ENCODE results near the gene OR2T2.
"Not testable (repeated sequence)": the region's sequence is repeated elsewhere in the genome, so short reads cannot be mapped to it uniquely, and the experiment has no call there.

The OR2T2 gene

GRCh38 chr1:248445399-248445798 lies at the start of gene OR2T2:
OR2T2 (plus strand) TSS chr1:248445637; CDS start chr1:248452798, 7,161 bp downstream.
- H3K9me3 ChIP-seq (ENCODE audit: control insufficient read depth, insufficient read depth, low read length); H3K4me1 ChIP-seq (ENCODE audit: insufficient read depth, low read length); H3K36me3 ChIP-seq (ENCODE audit: insufficient read depth, low read length); H3K9ac ChIP-seq (ENCODE audit: low read depth, low read length): not testable (repeated sequence)

GRCh38 chr1:248402748-248403147 lies 42.7 kb upstream of the OR2T2 start, which contains the start of gene OR2T1:
OR2T1 (plus strand) TSS chr1:248403048; CDS start chr1:248406148, 3,100 bp downstream.
- H3K36me3 ChIP-seq (ENCODE audit: insufficient read depth, low read length), result no peaks in the 10 kb centered on the region
- H3K4me1 ChIP-seq (ENCODE audit: insufficient read depth, low read length), result no peaks in the 10 kb centered on the region
- no peak within 1 kb of the TSS for H3K9ac ChIP-seq (ENCODE audit: low read depth, low read length)
- no peaks in the 10 kb centered on the region for H3K9me3 ChIP-seq (ENCODE audit: control insufficient read depth, insufficient read depth, low read length)

GRCh38 chr1:248404024-248404423 lies 41.4 kb upstream of the OR2T2 start:
- H3K4me1 ChIP-seq (ENCODE audit: insufficient read depth, low read length), result no peaks in the 10 kb centered on the region
- H3K9me3 ChIP-seq (ENCODE audit: control insufficient read depth, insufficient read depth, low read length), result no peaks in the 10 kb centered on the region
- no peak overlapping the region for H3K9ac ChIP-seq (ENCODE audit: low read depth, low read length)
- no peaks in the 10 kb centered on the region for H3K36me3 ChIP-seq (ENCODE audit: insufficient read depth, low read length)

- H3K36me3 ChIP-seq (ENCODE audit: insufficient read depth, low read length), result no peaks in the 10 kb centered on the region
- no peaks in the 10 kb centered on the region for H3K9me3 ChIP-seq (ENCODE audit: control insufficient read depth, insufficient read depth, low read length)
- no peaks in the 10 kb centered on the region for H3K4me1 ChIP-seq (ENCODE audit: insufficient read depth, low read length)
- no peak overlapping the region for H3K9ac ChIP-seq (ENCODE audit: low read depth, low read length)
These were observed 38.4 kb upstream of the OR2T2 start for GRCh38 chr1:248406721-248407692.

GRCh38 chr1:248416226-248416625 lies 29.2 kb upstream of the OR2T2 start:
- Histone ChIP-seq H3K9ac (ENCODE audit: low read depth, low read length) (no peak overlapping the region), H3K9me3 (ENCODE audit: control insufficient read depth, insufficient read depth, low read length) (peaks cover 13% of the 10 kb centered on the region), H3K4me1 (ENCODE audit: insufficient read depth, low read length) (no peaks in the 10 kb centered on the region), H3K36me3 (ENCODE audit: insufficient read depth, low read length) (no peaks in the 10 kb centered on the region)

GRCh38 chr1:248417854-248418253 lies 27.6 kb upstream of the OR2T2 start:
- Histone ChIP-seq H3K9ac (ENCODE audit: low read depth, low read length) (no peak overlapping the region), H3K36me3 (ENCODE audit: insufficient read depth, low read length) (no peaks in the 10 kb centered on the region), H3K9me3 (ENCODE audit: control insufficient read depth, insufficient read depth, low read length) (peaks cover 14% of the 10 kb centered on the region), H3K4me1 (ENCODE audit: insufficient read depth, low read length) (no peaks in the 10 kb centered on the region)

GRCh38 chr1:248421384-248421783 lies 24.1 kb upstream of the OR2T2 start:
- Histone ChIP-seq H3K36me3 (ENCODE audit: insufficient read depth, low read length) (no peaks in the 10 kb centered on the region; the same call in 1 of the 2 replicates), H3K9me3 (ENCODE audit: control insufficient read depth, insufficient read depth, low read length) (peaks cover 18% of the 10 kb centered on the region), H3K4me1 (ENCODE audit: insufficient read depth, low read length) (no peaks in the 10 kb centered on the region; the same call in 1 of the 2 replicates), H3K9ac (ENCODE audit: low read depth, low read length) (no peak overlapping the region)

GRCh38 chr1:248427526-248428191 lies 17.8 kb upstream of the OR2T2 start:
- H3K36me3 ChIP-seq (ENCODE audit: insufficient read depth, low read length); H3K9ac ChIP-seq (ENCODE audit: low read depth, low read length); H3K4me1 ChIP-seq (ENCODE audit: insufficient read depth, low read length); H3K9me3 ChIP-seq (ENCODE audit: control insufficient read depth, insufficient read depth, low read length): not testable (repeated sequence)

- H3K9me3 ChIP-seq (ENCODE audit: control insufficient read depth, insufficient read depth, low read length); H3K9ac ChIP-seq (ENCODE audit: low read depth, low read length); H3K36me3 ChIP-seq (ENCODE audit: insufficient read depth, low read length); H3K4me1 ChIP-seq (ENCODE audit: insufficient read depth, low read length): not testable (repeated sequence)
These were observed 17.3 kb upstream of the OR2T2 start for GRCh38 chr1:248428192-248428533.

- not testable (repeated sequence) for H3K36me3 ChIP-seq (ENCODE audit: insufficient read depth, low read length); H3K9ac ChIP-seq (ENCODE audit: low read depth, low read length); H3K9me3 ChIP-seq (ENCODE audit: control insufficient read depth, insufficient read depth, low read length); H3K4me1 ChIP-seq (ENCODE audit: insufficient read depth, low read length)
These were observed 13.8 kb upstream of the OR2T2 start for GRCh38 chr1:248431683-248432082.

GRCh38 chr1:248432201-248432600 lies 13.2 kb upstream of the OR2T2 start:
- not testable (repeated sequence) for H3K9me3 ChIP-seq (ENCODE audit: control insufficient read depth, insufficient read depth, low read length); H3K4me1 ChIP-seq (ENCODE audit: insufficient read depth, low read length); H3K9ac ChIP-seq (ENCODE audit: low read depth, low read length); H3K36me3 ChIP-seq (ENCODE audit: insufficient read depth, low read length)

- not testable (repeated sequence) for H3K9ac ChIP-seq (ENCODE audit: low read depth, low read length); H3K36me3 ChIP-seq (ENCODE audit: insufficient read depth, low read length); H3K9me3 ChIP-seq (ENCODE audit: control insufficient read depth, insufficient read depth, low read length); H3K4me1 ChIP-seq (ENCODE audit: insufficient read depth, low read length)
These were observed 11.5 kb upstream of the OR2T2 start for GRCh38 chr1:248433811-248434415.

- H3K9me3 ChIP-seq (ENCODE audit: control insufficient read depth, insufficient read depth, low read length); H3K4me1 ChIP-seq (ENCODE audit: insufficient read depth, low read length); H3K9ac ChIP-seq (ENCODE audit: low read depth, low read length); H3K36me3 ChIP-seq (ENCODE audit: insufficient read depth, low read length): not testable (repeated sequence)
These were observed 10.5 kb upstream of the OR2T2 start for GRCh38 chr1:248434913-248435312.

GRCh38 chr1:248436303-248436702 lies 9.1 kb upstream of the OR2T2 start:
- H3K9ac ChIP-seq (ENCODE audit: low read depth, low read length); H3K36me3 ChIP-seq (ENCODE audit: insufficient read depth, low read length); H3K9me3 ChIP-seq (ENCODE audit: control insufficient read depth, insufficient read depth, low read length); H3K4me1 ChIP-seq (ENCODE audit: insufficient read depth, low read length): not testable (repeated sequence)

GRCh38 chr1:248438668-248439067 lies 6.8 kb upstream of the OR2T2 start:
- H3K36me3 ChIP-seq (ENCODE audit: insufficient read depth, low read length); H3K9me3 ChIP-seq (ENCODE audit: control insufficient read depth, insufficient read depth, low read length); H3K4me1 ChIP-seq (ENCODE audit: insufficient read depth, low read length); H3K9ac ChIP-seq (ENCODE audit: low read depth, low read length): not testable (repeated sequence)
